GM12892 (cell line): ENCODE measurements around the gene OR11A1.

Experiments
- POLR2AphosphoS5 ChIP-seq: IDR thresholded peaks from 2 replicates; pipeline ENCODE4 v1.6.1; 2011; ENCODE audit warnings: low read depth, low read length, control low read depth
- TAF1 ChIP-seq: IDR thresholded peaks from 2 replicates; pipeline ENCODE4 v1.6.1; 2011; ENCODE audit warnings: low read depth, mild to moderate bottlenecking, control low read depth, low read length, borderline replicate concordance

- no peak for TF ChIP-seq POLR2AphosphoS5
- TF ChIP-seq TAF1 = no peak
Observed at GRCh38 chr6:29499704-29500103, 42.8 kb upstream of the OR11A1 start.
